Neutrophil (primary cell): ENCODE measurements around the gene PLEKHO1.

Source experiments
- H3K27ac ChIP-seq: fragments of 200-600 bp; sonication (generic); 2 replicates; pipeline ENCODE4 v1.5.1; 2016; ENCODE audit warnings: mild to moderate bottlenecking, moderate library complexity
- H3K27me3 ChIP-seq: fragments of 200-600 bp; sonication (generic); 2 replicates; pipeline ENCODE4 v1.6.0; 2016; ENCODE audit warnings: mild to moderate bottlenecking
- H3K36me3 ChIP-seq: fragments of 200-600 bp; sonication (generic); 2 replicates; pipeline ENCODE4 v1.5.1; 2017
- H3K4me1 ChIP-seq, 2 experiments: fragments of 200-600 bp in 1 of 2; sonication (generic) in 1 of 2; 1 replicate in 1 of 2; 2 replicates in 1 of 2; pipeline versions ENCODE4 v1.5.1 to v1.6.1; 2013 to 2016; ENCODE audit warnings: low read depth in 1 of 2, low read length in 1 of 2, mild to moderate bottlenecking in 1 of 2, moderate library complexity in 1 of 2; ENCODE audit not compliant: control insufficient read depth in 1 of 2, insufficient read depth in 1 of 2
- H3K4me3 ChIP-seq, 2 experiments: fragments of 200-600 bp in 1 of 2; sonication (generic) in 1 of 2; 1 replicate in 1 of 2; 2 replicates in 1 of 2; pipeline ENCODE4 v1.5.1; 2013 to 2016; ENCODE audit warnings: low read depth in 1 of 2, low read length in 1 of 2, mild to moderate bottlenecking in 1 of 2, moderate library complexity in 1 of 2
- H3K9me3 ChIP-seq: fragments of 200-600 bp; sonication (generic); 2 replicates; pipeline ENCODE4 v1.5.1; 2016
- CTCF ChIP-seq: fragments of 200-600 bp; sonication (generic); IDR thresholded peaks from 2 replicates; pipeline ENCODE4 v1.5.1; 2016; ENCODE audit warnings: antibody characterized with exemption

PLEKHO1 gene

GRCh38 chr1:150186789-150187559 is 37.3 kb downstream of the PLEKHO1 start:
- H3K27me3 ChIP-seq, result no peaks in the 10 kb centered on the region
- no peak for TF ChIP-seq CTCF
- peaks cover 47 to 48% of the 10 kb centered on the region in 2 experiments for H3K4me1 ChIP-seq
- H3K9me3 ChIP-seq, result no peaks in the 10 kb centered on the region
- H3K4me3 ChIP-seq, result peak overlapping the region; percentile 56 to 57
- no peaks in the 10 kb centered on the region for H3K36me3 ChIP-seq
- peak overlapping the region; percentile 93 for H3K27ac ChIP-seq

- Histone ChIP-seq H3K9me3 (no peaks in the 10 kb centered on the region), H3K4me3 (peak overlapping the region; percentile 56 to 57), H3K27ac (peak overlapping the region; percentile 93), H3K27me3 (no peaks in the 10 kb centered on the region), H3K4me1 (peaks cover 43 to 48% of the 10 kb centered on the region in 2 experiments), H3K36me3 (no peaks in the 10 kb centered on the region)
- peak; percentile 6 for TF ChIP-seq CTCF
Observed at GRCh38 chr1:150187560-150187931, 37.8 kb downstream of the PLEKHO1 start.

GRCh38 chr1:150192012-150192411 is 42.3 kb downstream of the PLEKHO1 start:
- no peak overlapping the region for H3K27ac ChIP-seq
- H3K4me1 ChIP-seq, result peaks cover 11% of the 10 kb centered on the region in 2 experiments
- H3K4me3 ChIP-seq, result no peak overlapping the region
- H3K36me3 ChIP-seq, result no peaks in the 10 kb centered on the region
- H3K9me3 ChIP-seq, result no peaks in the 10 kb centered on the region
- no peaks in the 10 kb centered on the region for H3K27me3 ChIP-seq
- TF ChIP-seq CTCF, result no peak

GRCh38 chr1:150194381-150195031 is 44.8 kb downstream of the PLEKHO1 start:
- Histone ChIP-seq H3K27ac (no peak overlapping the region), H3K9me3 (no peaks in the 10 kb centered on the region), H3K4me3 (no peak overlapping the region), H3K27me3 (peaks cover 17% of the 10 kb centered on the region), H3K36me3 (no peaks in the 10 kb centered on the region), H3K4me1 (no peaks in the 10 kb centered on the region)
- TF ChIP-seq CTCF, result no peak

- no peak overlapping the region for H3K27ac ChIP-seq
- no peak overlapping the region for H3K4me3 ChIP-seq
- no peaks in the 10 kb centered on the region for H3K4me1 ChIP-seq
- no peaks in the 10 kb centered on the region for H3K36me3 ChIP-seq
- no peaks in the 10 kb centered on the region for H3K9me3 ChIP-seq
- peaks cover 17% of the 10 kb centered on the region for H3K27me3 ChIP-seq
- no peak for TF ChIP-seq CTCF
Observed at GRCh38 chr1:150196417-150196816, 46.7 kb downstream of the PLEKHO1 start.
